ENCODE measurements around the gene PCNX2. TPM values are rescaled to one million over a fixed set of nuclear protein-coding genes. Genes with fewer than 3 reads are reported as not detected.

PCNX2 gene
- total and polyA plus RNA-seq, 2 of the 13 experiments (the other 11 are each of a cell fraction or from before 2014, with no cell fraction given): 0.11 to 0.42 TPM

DNA sequence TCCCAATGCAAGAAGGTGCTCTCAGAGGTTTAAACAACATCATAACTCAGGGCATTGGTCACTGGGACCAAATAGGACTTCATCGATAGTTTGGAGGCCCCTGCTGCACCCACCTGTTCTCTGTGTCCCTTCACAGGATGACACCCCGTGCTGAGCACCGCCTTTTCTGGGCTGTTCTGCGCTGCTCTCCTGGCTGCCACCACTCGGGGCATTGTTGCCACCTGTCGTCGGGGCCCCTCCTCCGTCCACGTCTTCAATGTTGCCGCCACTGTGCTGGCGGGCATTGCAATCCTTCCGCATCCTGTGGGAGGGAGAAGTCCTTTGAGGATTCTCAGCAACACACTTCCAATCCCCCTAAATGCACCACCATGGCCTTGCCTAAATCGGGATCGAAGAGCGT, 297.4 kb downstream of the PCNX2 start:
- Histone ChIP-seq H3K27me3 (ENCODE audit: control insufficient read depth in 1 of 2, insufficient read depth in 2 of 2, low read length in 2 of 2) (peaks cover 0 to 1% of the 10 kb centered on the region in 2 experiments; a peak in 1 of 5 replicates), H3K4me1 (ENCODE audit: insufficient read depth, low read length) (no peaks in the 10 kb centered on the region), H4K20me1 (ENCODE audit: insufficient read depth, low read length) (no peaks in the 10 kb centered on the region), H3K27ac (ENCODE audit: extremely low read length, insufficient read depth, low read length) (no peak overlapping the region), H3K9ac (ENCODE audit: insufficient read depth, low read depth, low read length) (no peak overlapping the region), H3K9me3 (ENCODE audit: low read length) (peaks cover 15% of the 10 kb centered on the region), H3K4me2 (ENCODE audit: low read depth, low read length) (no peak overlapping the region), H3K4me3 (replicated peaks in 1 of 3; ENCODE audit: insufficient read depth in 1 of 3, low read depth in 2 of 3, low read length in 3 of 3) (no peak overlapping the region), H2AFZ (ENCODE audit: low read length) (no peak overlapping the region), H3K79me2 (ENCODE audit: insufficient read depth, low read length) (no peaks in the 10 kb centered on the region), H3K36me3 (replicated peaks in 1 of 2; ENCODE audit: control insufficient read depth in 1 of 2, insufficient read depth in 2 of 2, low read length in 2 of 2) (no peaks in the 10 kb centered on the region)
- TF ChIP-seq ZNF652 (CRISPR knock-in tag; IDR thresholded peaks at IDR 0.05; ENCODE audit: borderline replicate concordance, low read depth) (no peak), NPAS2 (CRISPR knock-in tag; IDR thresholded peaks at IDR 0.05; ENCODE audit: borderline replicate concordance) (no peak), MTA1 (CRISPR knock-in tag; IDR thresholded peaks at IDR 0.05; ENCODE audit: borderline replicate concordance) (no peak), EED (CRISPR knock-in tag; IDR thresholded peaks at IDR 0.05) (no peak), NFE2L1 (CRISPR knock-in tag; IDR thresholded peaks at IDR 0.05; ENCODE audit: borderline replicate concordance) (no peak), PAX8 (CRISPR knock-in tag; IDR thresholded peaks at IDR 0.05; ENCODE audit: borderline replicate concordance) (no peak), PRMT3 (CRISPR knock-in tag; IDR thresholded peaks at IDR 0.05; ENCODE audit: borderline replicate concordance, low read depth) (no peak), ZFP36L1 (CRISPR knock-in tag; IDR thresholded peaks at IDR 0.05) (no peak), TARDBP (CRISPR knock-in tag; IDR thresholded peaks at IDR 0.05) (no peak), ZFP82 (CRISPR knock-in tag; IDR thresholded peaks at IDR 0.05; ENCODE audit: borderline replicate concordance) (no peak), ZFYVE20 (CRISPR knock-in tag; IDR thresholded peaks at IDR 0.05; ENCODE audit: borderline replicate concordance, low read depth) (no peak)
- TF ChIP-seq, protein P1, sequence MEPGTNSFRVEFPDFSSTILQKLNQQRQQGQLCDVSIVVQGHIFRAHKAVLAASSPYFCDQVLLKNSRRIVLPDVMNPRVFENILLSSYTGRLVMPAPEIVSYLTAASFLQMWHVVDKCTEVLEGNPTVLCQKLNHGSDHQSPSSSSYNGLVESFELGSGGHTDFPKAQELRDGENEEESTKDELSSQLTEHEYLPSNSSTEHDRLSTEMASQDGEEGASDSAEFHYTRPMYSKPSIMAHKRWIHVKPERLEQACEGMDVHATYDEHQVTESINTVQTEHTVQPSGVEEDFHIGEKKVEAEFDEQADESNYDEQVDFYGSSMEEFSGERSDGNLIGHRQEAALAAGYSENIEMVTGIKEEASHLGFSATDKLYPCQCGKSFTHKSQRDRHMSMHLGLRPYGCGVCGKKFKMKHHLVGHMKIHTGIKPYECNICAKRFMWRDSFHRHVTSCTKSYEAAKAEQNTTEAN (CRISPR knock-in tag; conservative IDR thresholded peaks at IDR 0.05): no peak
- TF ChIP-seq, protein P2, sequence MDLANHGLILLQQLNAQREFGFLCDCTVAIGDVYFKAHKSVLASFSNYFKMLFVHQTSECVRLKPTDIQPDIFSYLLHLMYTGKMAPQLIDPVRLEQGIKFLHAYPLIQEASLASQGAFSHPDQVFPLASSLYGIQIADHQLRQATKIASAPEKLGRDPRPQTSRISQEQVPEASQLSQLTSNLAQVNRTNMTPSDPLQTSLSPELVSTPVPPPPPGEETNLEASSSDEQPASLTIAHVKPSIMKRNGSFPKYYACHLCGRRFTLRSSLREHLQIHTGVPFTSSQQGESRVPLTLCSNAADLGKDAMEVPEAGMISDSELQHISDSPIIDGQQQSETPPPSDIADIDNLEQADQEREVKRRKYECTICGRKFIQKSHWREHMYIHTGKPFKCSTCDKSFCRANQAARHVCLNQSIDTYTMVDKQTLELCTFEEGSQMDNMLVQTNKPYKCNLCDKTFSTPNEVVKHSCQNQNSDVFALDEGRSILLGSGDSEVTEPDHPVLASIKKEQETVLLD (CRISPR knock-in tag; IDR thresholded peaks at IDR 0.05; ENCODE audit: low read depth): no peak
- ChIA-PET POLR2A (no interaction called here), CTCF (ENCODE audit: low intra/inter-chr PET ratio, low total read pairs) (no interaction called here)
- intact Hi-C loops (cut with micrococcal nuclease; ENCODE audit: unreplicated experiment) (no loop called here), in situ Hi-C loops (cut with HindIII; ENCODE audit: extremely low pct_ligation_motif_present, low pct_unique_long_range_greater_than_20kb) (no loop called here)
- FAIRE-seq: no peak
- WGBS (ENCODE audit: low lambda C conversion rate): 53% methylated on average over 14 of the region's 15 CpGs
- ATAC-seq: no peak
- no peak for DNase-seq (ENCODE audit: low spot score)
- no TSS peak for BruUV-seq (replicated peaks)
